CD14-positive monocyte (primary cell): Measurements from ENCODE around the gene BDKRB2. TPM values are rescaled to one million over a fixed set of nuclear protein-coding genes. Genes with fewer than 3 reads are reported as not detected.

Experiments used
- DNase-seq, 3 donors: peaks; one replicate each; pipeline ENCODE4 v3.0.0-alpha.2; 2011 to 2022
- H2AFZ ChIP-seq: 2 replicates; pipeline ENCODE4 v1.6.0; 2012; ENCODE audit warnings: mild to moderate bottlenecking, low read depth, low read length, inconsistent platforms; ENCODE audit not compliant: insufficient read depth, poor library complexity, severe bottlenecking
- H3K27ac ChIP-seq, 2 donors: 1 replicate in 1 of 2; 2 replicates in 1 of 2; pipeline ENCODE4 v1.5.1; 2012 to 2013; ENCODE audit warnings: low read length in 2 of 2, control low read depth in 1 of 2, inconsistent platforms in 1 of 2, low read depth in 1 of 2, mild to moderate bottlenecking in 1 of 2
- H3K27me3 ChIP-seq, 2 donors: one replicate each; pipeline versions ENCODE4 v1.6.0 to v1.6.1; 2011 to 2013; ENCODE audit warnings: low read length in 2 of 2; ENCODE audit not compliant: control insufficient read depth in 2 of 2, insufficient read depth in 2 of 2
- H3K36me3 ChIP-seq, 2 donors: replicated peaks in 1 of 2; 1 replicate in 1 of 2; 2 replicates in 1 of 2; pipeline versions ENCODE4 v1.5.1 to v1.6.1; 2012 to 2013; ENCODE audit warnings: low read length in 2 of 2, control low read depth in 1 of 2, inconsistent platforms in 1 of 2, mild to moderate bottlenecking in 1 of 2; ENCODE audit not compliant: insufficient read depth in 2 of 2, control insufficient read depth in 1 of 2
- H3K4me1 ChIP-seq, 2 donors: 1 replicate in 1 of 2; 2 replicates in 1 of 2; pipeline versions ENCODE4 v1.5.1 to v1.6.1; 2012 to 2013; ENCODE audit warnings: low read length in 2 of 2, control low read depth in 1 of 2, inconsistent platforms in 1 of 2, mild to moderate bottlenecking in 1 of 2, moderate library complexity in 1 of 2; ENCODE audit not compliant: insufficient read depth in 2 of 2, control insufficient read depth in 1 of 2
- H3K4me2 ChIP-seq: replicated peaks from 2 replicates; pipeline ENCODE3; 2012; ENCODE audit warnings: low read length, moderate library complexity, mild to moderate bottlenecking; ENCODE audit not compliant: poor library complexity, severe bottlenecking; ENCODE audit errors: extremely low read depth
- H3K4me3 ChIP-seq, 3 experiments: fragments of 200-600 bp in 1 of 3; sonication (generic) in 1 of 3; replicated peaks in 1 of 3; 1 replicate in 2 of 3; 2 replicates in 1 of 3; pipeline ENCODE4 v1.5.1; 2011 to 2013; ENCODE audit warnings: low read length in 3 of 3, mild to moderate bottlenecking in 3 of 3, control low read depth in 2 of 3, low read depth in 2 of 3, inconsistent platforms in 1 of 3, moderate library complexity in 1 of 3
- H3K79me2 ChIP-seq: 2 replicates; pipeline ENCODE4 v1.6.0; 2012; ENCODE audit warnings: mild to moderate bottlenecking, control low read depth, inconsistent platforms, low read length, moderate library complexity; ENCODE audit not compliant: insufficient read depth
- H3K9ac ChIP-seq: 2 replicates; pipeline ENCODE4 v1.6.0; 2017; ENCODE audit warnings: low read length, mild to moderate bottlenecking; ENCODE audit not compliant: insufficient read depth, poor library complexity, severe bottlenecking
- H3K9me3 ChIP-seq, 2 donors: replicated peaks in 1 of 2; 1 replicate in 1 of 2; 2 replicates in 1 of 2; pipeline versions ENCODE4 v1.5.1 to v1.6.1; 2012 to 2013; ENCODE audit warnings: low read length in 2 of 2, control low read depth in 1 of 2; ENCODE audit not compliant: control insufficient read depth in 1 of 2, insufficient read depth in 1 of 2
- H4K20me1 ChIP-seq: 2 replicates; pipeline ENCODE4 v1.6.0; 2012; ENCODE audit warnings: mild to moderate bottlenecking, low read length, control low read depth, moderate library complexity; ENCODE audit not compliant: insufficient read depth
- H3K27ac Mint-ChIP-seq, 7 donors: one replicate each; pipeline ENCODE4 v1.8.0; 2020; ENCODE audit warnings: mild to moderate bottlenecking in 7 of 7, mixed read lengths in 7 of 7, moderate library complexity in 6 of 7, inconsistent platforms in 2 of 7
- H3K27me3 Mint-ChIP-seq, 3 donors: one replicate each; pipeline ENCODE4 v1.8.0; 2021 to 2022; ENCODE audit warnings: low read depth in 3 of 3, mild to moderate bottlenecking in 3 of 3, mixed read lengths in 3 of 3, moderate library complexity in 3 of 3, inconsistent platforms in 1 of 3
- H3K36me3 Mint-ChIP-seq, 2 donors: one replicate each; pipeline ENCODE4 v1.8.0; 2020; ENCODE audit warnings: mixed read lengths in 2 of 2, inconsistent platforms in 1 of 2, mild to moderate bottlenecking in 1 of 2
- H3K4me1 Mint-ChIP-seq: one replicate; pipeline ENCODE4 v1.8.0; 2020; ENCODE audit warnings: mild to moderate bottlenecking, mixed read lengths
- H3K4me3 Mint-ChIP-seq, 2 donors: one replicate each; pipeline ENCODE4 v1.8.0; 2020; ENCODE audit warnings: mild to moderate bottlenecking in 2 of 2, mixed read lengths in 2 of 2, moderate library complexity in 1 of 2
- H3K9me3 Mint-ChIP-seq, 7 donors: one replicate each; pipeline ENCODE4 v1.8.0; 2020 to 2022; ENCODE audit warnings: mixed read lengths in 7 of 7, mild to moderate bottlenecking in 6 of 7, moderate library complexity in 6 of 7, inconsistent platforms in 2 of 7
- WGBS: methylation state at CpG from one replicate; pipeline ENCODE4 v1.1.5; 2013; ENCODE audit warnings: missing lambda C conversion rate; ENCODE audit not compliant: insufficient coverage; 5-methylcytosine and 5-hydroxymethylcytosine counted together
- intact Hi-C, 2 donors: fragments of 100-400 bp; cut with micrococcal nuclease; formaldehyde crosslinking; loops; one replicate each; pipeline versions ENCODE4 v1.15.0 to v1.15.1; 2023
- polyA plus RNA-seq, 3 donors: library from polyadenylated mRNA; depleted of rRNA in 1 of 3; unstranded in 2 of 3; stranded (reverse) in 1 of 3; fragments of 300-500 nt in 2 of 3; fragments of >200 nt in 1 of 3; fragmentation: Illumina TruSeq in 2 of 3; gene quantifications; 1 replicate in 2 of 3; 2 replicates in 1 of 3; pipeline ENCODE4 v1.2.3, GENCODE V29; 2012 to 2021
- TF ChIP-seq, protein P1 (sequence below): fragments of 200-600 bp; IDR thresholded peaks from one replicate; pipeline ENCODE4 v1.8.0; 2022; ENCODE audit warnings: antibody characterized with exemption, mild to moderate bottlenecking

Gene BDKRB2
- polyA plus RNA-seq, 3 donors = not detected

DNA sequence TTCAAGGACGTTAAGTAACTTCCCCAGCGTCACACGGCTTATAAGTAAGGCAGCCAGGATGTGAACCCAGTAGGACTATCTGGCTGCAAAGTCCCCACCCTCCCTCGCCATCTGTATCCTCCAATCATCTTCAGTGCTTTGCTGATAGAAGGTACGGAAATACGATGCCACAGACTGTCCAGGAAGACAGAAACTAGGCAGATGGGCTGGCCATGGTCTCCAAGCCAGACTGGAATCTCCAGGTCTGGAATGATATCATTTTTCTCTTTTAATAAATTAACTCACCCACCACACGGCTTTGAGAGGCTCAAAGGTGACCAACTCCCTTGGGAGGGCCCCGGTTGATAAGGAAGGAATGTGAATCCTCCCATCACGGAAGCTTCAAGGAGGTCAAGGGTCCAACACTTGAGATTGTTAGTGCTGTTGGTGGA lies 35.1 kb downstream of the BDKRB2 start:
- H4K20me1 ChIP-seq = no peaks in the 10 kb centered on the region
- no peak overlapping the region for H3K9ac ChIP-seq
- Mint-ChIP-seq H3K9me3 (peaks cover 0 to 9% (median 6%) of the 10 kb centered on the region in 7 donors), H3K4me1 (no peaks in the 10 kb centered on the region), H3K27ac (no peak overlapping the region), H3K4me3 (no peak overlapping the region), H3K36me3 (no peaks in the 10 kb centered on the region), H3K27me3 (peaks cover 3 to 9% (median 5%) of the 10 kb centered on the region in 3 donors)
- peaks cover 0 to 6% of the 10 kb centered on the region in 2 donors for H3K9me3 ChIP-seq
- no peak overlapping the region for H3K4me3 ChIP-seq
- 73% methylated on average over 6 of the region's 9 CpGs for WGBS
- TF ChIP-seq, protein P1, sequence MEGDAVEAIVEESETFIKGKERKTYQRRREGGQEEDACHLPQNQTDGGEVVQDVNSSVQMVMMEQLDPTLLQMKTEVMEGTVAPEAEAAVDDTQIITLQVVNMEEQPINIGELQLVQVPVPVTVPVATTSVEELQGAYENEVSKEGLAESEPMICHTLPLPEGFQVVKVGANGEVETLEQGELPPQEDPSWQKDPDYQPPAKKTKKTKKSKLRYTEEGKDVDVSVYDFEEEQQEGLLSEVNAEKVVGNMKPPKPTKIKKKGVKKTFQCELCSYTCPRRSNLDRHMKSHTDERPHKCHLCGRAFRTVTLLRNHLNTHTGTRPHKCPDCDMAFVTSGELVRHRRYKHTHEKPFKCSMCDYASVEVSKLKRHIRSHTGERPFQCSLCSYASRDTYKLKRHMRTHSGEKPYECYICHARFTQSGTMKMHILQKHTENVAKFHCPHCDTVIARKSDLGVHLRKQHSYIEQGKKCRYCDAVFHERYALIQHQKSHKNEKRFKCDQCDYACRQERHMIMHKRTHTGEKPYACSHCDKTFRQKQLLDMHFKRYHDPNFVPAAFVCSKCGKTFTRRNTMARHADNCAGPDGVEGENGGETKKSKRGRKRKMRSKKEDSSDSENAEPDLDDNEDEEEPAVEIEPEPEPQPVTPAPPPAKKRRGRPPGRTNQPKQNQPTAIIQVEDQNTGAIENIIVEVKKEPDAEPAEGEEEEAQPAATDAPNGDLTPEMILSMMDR = no peak
- no peaks in the 10 kb centered on the region for H3K4me1 ChIP-seq
- H3K79me2 ChIP-seq = no peaks in the 10 kb centered on the region
- no peak overlapping the region for H2AFZ ChIP-seq
- intact Hi-C loops = no loop called here
- no peak overlapping the region for H3K27ac ChIP-seq
- H3K4me2 ChIP-seq = no peak overlapping the region
- no peak for DNase-seq
- no peaks in the 10 kb centered on the region for H3K36me3 ChIP-seq
- H3K27me3 ChIP-seq = no peaks in the 10 kb centered on the region

DNA sequence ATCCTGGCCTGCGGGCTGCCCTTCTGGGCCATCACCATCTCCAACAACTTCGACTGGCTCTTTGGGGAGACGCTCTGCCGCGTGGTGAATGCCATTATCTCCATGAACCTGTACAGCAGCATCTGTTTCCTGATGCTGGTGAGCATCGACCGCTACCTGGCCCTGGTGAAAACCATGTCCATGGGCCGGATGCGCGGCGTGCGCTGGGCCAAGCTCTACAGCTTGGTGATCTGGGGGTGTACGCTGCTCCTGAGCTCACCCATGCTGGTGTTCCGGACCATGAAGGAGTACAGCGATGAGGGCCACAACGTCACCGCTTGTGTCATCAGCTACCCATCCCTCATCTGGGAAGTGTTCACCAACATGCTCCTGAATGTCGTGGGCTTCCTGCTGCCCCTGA lies 36.0 kb downstream of the BDKRB2 start:
- Histone ChIP-seq H3K36me3 (no peaks in the 10 kb centered on the region), H3K4me1 (no peaks in the 10 kb centered on the region), H3K79me2 (no peaks in the 10 kb centered on the region), H2AFZ (no peak overlapping the region), H3K27me3 (no peaks in the 10 kb centered on the region), H3K27ac (no peak overlapping the region), H3K4me2 (no peak overlapping the region), H3K9me3 (peaks cover 0 to 6% of the 10 kb centered on the region in 2 donors), H3K9ac (no peak overlapping the region), H4K20me1 (no peaks in the 10 kb centered on the region), H3K4me3 (no peak overlapping the region)
- H3K9me3 Mint-ChIP-seq = peaks cover 0 to 10% (median 7%) of the 10 kb centered on the region in 7 donors
- H3K4me3 Mint-ChIP-seq = no peak overlapping the region
- intact Hi-C loops = no loop called here
- H3K4me1 Mint-ChIP-seq = no peaks in the 10 kb centered on the region
- DNase-seq = no peak
- TF ChIP-seq, protein P1 = no peak
- no peaks in the 10 kb centered on the region for H3K36me3 Mint-ChIP-seq
- 94% methylated on average over 14 of the region's 18 CpGs for WGBS
- H3K27me3 Mint-ChIP-seq = peaks cover 5 to 8% (median 5%) of the 10 kb centered on the region in 3 donors
- H3K27ac Mint-ChIP-seq = no peak overlapping the region
